ENCODE results near the gene ZNF592.
"Not testable (repeated sequence)": the region's sequence is repeated elsewhere in the genome, so short reads cannot be mapped to it uniquely, and the experiment has no call there.

The ZNF592 gene

DNA sequence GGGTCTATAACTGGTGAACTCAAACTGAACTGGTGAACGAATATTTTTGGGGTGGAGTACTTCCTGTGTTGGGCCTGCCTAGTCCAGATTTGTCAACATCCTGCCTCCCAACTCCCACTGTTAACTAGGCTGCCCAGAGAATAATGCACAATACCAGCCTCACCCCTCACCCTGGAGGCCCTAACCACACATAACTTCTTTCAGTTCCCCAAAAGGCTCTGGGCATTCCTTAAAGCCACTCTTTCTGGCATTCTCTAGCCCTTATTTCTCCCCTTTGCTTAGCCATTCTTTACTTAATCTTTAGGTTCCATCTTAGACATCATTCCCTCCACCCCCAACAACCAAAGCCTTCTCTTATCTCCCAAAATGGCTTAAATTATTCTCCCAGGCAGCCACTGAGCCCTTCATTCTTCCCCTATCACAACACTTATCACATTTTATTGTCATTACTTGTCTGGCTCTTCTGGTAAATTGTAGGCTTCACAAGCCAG lies 23.3 kb upstream of the ZNF592 start:
- H3K4me2 ChIP-seq (ENCODE audit: low read length): peak overlapping the region; percentile 31
- H3K9me3 ChIP-seq (replicated peaks; ENCODE audit: low read length): no peaks in the 10 kb centered on the region
- H3K4me3 ChIP-seq (ENCODE audit: low read length): no peak overlapping the region
- H3K36me3 ChIP-seq (ENCODE audit: insufficient read depth, low read length): no peaks in the 10 kb centered on the region
- no peaks in the 10 kb centered on the region for H3K27me3 ChIP-seq (ENCODE audit: control insufficient read depth, insufficient read depth, low read length)
- H3K9ac ChIP-seq (ENCODE audit: low read depth, low read length): no peak overlapping the region
- peaks cover 7% of the 10 kb centered on the region for H3K4me1 ChIP-seq (ENCODE audit: control insufficient read depth, insufficient read depth, low read length)

DNA sequence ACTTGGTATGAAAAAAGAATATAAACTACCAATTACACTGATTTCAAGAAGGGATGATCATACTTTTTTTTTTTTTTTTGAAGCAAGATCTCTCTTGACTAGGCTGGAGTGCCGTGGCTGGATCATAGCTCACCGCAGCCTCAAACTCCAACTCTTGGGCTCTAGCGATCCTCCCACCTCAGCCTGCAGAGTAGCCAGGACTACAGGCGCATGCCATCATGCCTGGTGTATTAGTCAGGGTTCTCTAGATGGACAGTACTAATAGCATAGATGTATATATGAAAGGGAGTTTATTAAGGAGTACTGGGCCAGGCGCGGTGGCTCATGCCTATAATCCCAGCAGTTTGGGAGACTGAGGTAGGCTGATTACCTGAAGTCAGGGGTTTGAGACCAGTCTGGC lies 21.0 kb upstream of the ZNF592 start:
- Histone ChIP-seq H3K9me3 (replicated peaks; ENCODE audit: low read length) (no peaks in the 10 kb centered on the region), H3K4me1 (ENCODE audit: control insufficient read depth, insufficient read depth, low read length) (peaks cover 14% of the 10 kb centered on the region), H3K27me3 (ENCODE audit: control insufficient read depth, insufficient read depth, low read length) (no peaks in the 10 kb centered on the region), H3K36me3 (ENCODE audit: insufficient read depth, low read length) (no peaks in the 10 kb centered on the region), H3K9ac (ENCODE audit: low read depth, low read length) (no peak overlapping the region), H3K4me2 (ENCODE audit: low read length) (no peak overlapping the region), H3K4me3 (ENCODE audit: low read length) (no peak overlapping the region)

- H3K9ac ChIP-seq (ENCODE audit: low read depth, low read length): no peak overlapping the region
- no peaks in the 10 kb centered on the region for H3K27me3 ChIP-seq (ENCODE audit: control insufficient read depth, insufficient read depth, low read length)
- no peaks in the 10 kb centered on the region for H3K36me3 ChIP-seq (ENCODE audit: insufficient read depth, low read length)
- no peak overlapping the region for H3K4me2 ChIP-seq (ENCODE audit: low read length)
- peaks cover 28% of the 10 kb centered on the region for H3K4me1 ChIP-seq (ENCODE audit: control insufficient read depth, insufficient read depth, low read length)
- H3K4me3 ChIP-seq (ENCODE audit: low read length): no peak overlapping the region
- no peaks in the 10 kb centered on the region for H3K9me3 ChIP-seq (replicated peaks; ENCODE audit: low read length)
These were observed 16.6 kb upstream of the ZNF592 start for GRCh38 chr15:84731774-84732173.

DNA sequence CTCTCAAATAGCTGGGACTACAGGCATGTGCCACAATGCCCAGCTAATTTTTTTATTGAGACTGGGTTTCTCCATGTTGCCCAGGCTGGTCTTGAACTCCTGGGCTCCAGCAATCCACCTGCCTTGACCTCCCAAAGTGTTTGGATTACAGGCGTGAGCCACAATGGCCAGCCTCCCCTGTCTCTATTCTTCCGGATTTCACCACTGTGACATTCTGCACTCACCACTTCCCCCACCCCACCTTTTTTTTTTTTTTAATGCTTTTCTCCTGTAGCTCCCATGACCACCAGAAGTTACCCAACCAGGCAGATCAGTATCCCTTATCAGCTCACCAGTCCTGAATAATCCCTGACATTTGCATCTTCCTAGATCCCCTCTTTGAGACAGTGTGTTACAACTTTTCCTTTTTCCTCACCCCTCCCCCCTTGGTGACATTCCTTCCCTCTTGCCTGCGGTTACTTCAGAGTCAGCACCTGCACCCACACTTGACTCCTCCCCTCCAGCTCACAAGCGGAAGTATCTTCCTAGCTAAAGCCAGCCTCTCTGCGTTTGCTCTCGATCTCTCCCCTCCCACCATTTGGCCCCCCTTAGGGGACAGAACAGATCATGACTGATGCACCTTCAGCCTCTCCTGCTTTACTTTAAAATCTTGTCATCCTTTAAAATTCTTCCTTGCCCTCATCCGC lies 13.5 kb upstream of the ZNF592 start:
- Histone ChIP-seq H3K4me3 (ENCODE audit: low read length) (no peak overlapping the region), H3K4me1 (ENCODE audit: control insufficient read depth, insufficient read depth, low read length) (peaks cover 28% of the 10 kb centered on the region), H3K9me3 (replicated peaks; ENCODE audit: low read length) (no peaks in the 10 kb centered on the region), H3K4me2 (ENCODE audit: low read length) (no peak overlapping the region), H3K27me3 (ENCODE audit: control insufficient read depth, insufficient read depth, low read length) (no peaks in the 10 kb centered on the region), H3K9ac (ENCODE audit: low read depth, low read length) (no peak overlapping the region), H3K36me3 (ENCODE audit: insufficient read depth, low read length) (no peaks in the 10 kb centered on the region)

DNA sequence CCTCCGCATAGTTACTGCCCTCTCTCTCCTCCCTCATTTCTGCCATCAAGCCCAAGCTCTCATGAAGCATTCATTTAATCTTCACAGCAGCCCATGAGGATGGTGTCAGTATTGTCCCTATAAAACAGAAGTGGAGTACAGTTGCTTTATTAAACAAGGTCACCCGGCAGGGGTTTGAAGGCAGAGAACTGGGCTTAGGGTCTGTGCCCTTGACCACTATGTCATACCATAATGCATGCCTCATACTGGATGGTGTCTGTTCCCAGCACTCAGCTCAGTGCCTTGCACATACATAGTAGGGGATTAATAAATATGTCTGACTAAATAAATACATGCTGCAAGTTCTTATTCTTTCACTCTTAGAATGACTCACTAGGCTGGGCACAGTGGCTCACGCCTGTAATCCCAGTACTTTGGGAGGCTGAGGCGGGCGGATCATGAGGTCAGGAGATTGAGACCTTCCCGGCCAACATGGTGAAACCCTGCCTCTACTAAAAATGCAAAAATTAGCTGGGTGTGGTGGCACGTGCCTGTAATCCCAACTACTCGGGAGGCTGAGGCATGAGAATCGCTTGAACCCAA lies 12.8 kb upstream of the ZNF592 start:
- H3K9me3 ChIP-seq (replicated peaks; ENCODE audit: low read length); H3K4me2 ChIP-seq (ENCODE audit: low read length); H3K4me3 ChIP-seq (ENCODE audit: low read length); H3K9ac ChIP-seq (ENCODE audit: low read depth, low read length); H3K36me3 ChIP-seq (ENCODE audit: insufficient read depth, low read length); H3K27me3 ChIP-seq (ENCODE audit: control insufficient read depth, insufficient read depth, low read length): not testable (repeated sequence)
- peaks cover 28% of the 10 kb centered on the region for H3K4me1 ChIP-seq (ENCODE audit: control insufficient read depth, insufficient read depth, low read length)

DNA sequence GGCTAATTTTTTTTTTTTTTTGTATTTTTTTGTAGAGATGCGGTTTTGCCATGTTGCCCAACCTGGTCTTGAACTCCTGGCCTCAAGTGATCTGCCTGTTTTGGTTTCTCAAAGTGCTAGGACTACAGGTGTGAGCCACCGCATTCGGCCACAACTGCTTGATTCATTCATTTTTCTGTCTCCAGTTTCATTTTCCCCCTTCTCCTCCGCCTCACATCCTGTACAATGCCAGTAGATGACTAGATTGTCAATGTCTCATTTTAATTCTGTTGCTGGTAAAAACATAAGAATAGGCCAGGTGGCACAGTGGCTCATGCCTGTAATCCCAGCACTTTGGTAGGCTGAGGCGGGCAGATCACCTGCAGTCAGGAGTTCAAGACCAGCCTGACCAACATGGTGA lies 12.0 kb upstream of the ZNF592 start:
- Histone ChIP-seq H3K4me2 (ENCODE audit: low read length) (no peak overlapping the region), H3K9me3 (replicated peaks; ENCODE audit: low read length) (no peaks in the 10 kb centered on the region), H3K9ac (ENCODE audit: low read depth, low read length) (no peak overlapping the region), H3K27me3 (ENCODE audit: control insufficient read depth, insufficient read depth, low read length) (no peaks in the 10 kb centered on the region), H3K4me3 (ENCODE audit: low read length) (no peak overlapping the region), H3K36me3 (ENCODE audit: insufficient read depth, low read length) (no peaks in the 10 kb centered on the region), H3K4me1 (ENCODE audit: control insufficient read depth, insufficient read depth, low read length) (peaks cover 28% of the 10 kb centered on the region)

DNA sequence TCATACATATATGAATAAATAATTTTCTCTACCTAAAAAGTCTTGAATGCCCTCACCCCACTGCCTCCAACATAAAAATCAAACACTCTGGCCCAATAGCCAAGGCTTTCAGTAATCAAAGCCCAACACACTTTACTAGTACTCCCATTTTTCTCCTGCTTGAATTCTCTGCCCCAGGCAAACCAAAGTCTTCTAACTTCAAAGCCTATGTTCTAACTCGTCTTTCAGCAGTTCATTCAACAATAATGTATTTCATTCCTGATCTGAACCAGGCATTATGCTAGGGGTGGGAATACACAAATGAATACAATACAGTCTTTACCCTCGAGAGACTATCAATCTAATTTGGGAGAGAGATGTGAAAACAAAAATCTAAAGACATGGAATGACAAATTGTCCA lies 11.4 kb upstream of the ZNF592 start:
- H3K4me2 ChIP-seq (ENCODE audit: low read length): no peak overlapping the region
- no peaks in the 10 kb centered on the region for H3K36me3 ChIP-seq (ENCODE audit: insufficient read depth, low read length)
- no peak overlapping the region for H3K9ac ChIP-seq (ENCODE audit: low read depth, low read length)
- H3K9me3 ChIP-seq (replicated peaks; ENCODE audit: low read length): no peaks in the 10 kb centered on the region
- H3K27me3 ChIP-seq (ENCODE audit: control insufficient read depth, insufficient read depth, low read length): no peaks in the 10 kb centered on the region
- peaks cover 22% of the 10 kb centered on the region for H3K4me1 ChIP-seq (ENCODE audit: control insufficient read depth, insufficient read depth, low read length)
- H3K4me3 ChIP-seq (ENCODE audit: low read length): no peak overlapping the region

GRCh38 chr15:84740691-84741090 lies 7.7 kb upstream of the ZNF592 start:
- no peak overlapping the region for H3K4me3 ChIP-seq (ENCODE audit: low read length)
- H3K27me3 ChIP-seq (ENCODE audit: control insufficient read depth, insufficient read depth, low read length): no peaks in the 10 kb centered on the region
- no peak overlapping the region for H3K4me2 ChIP-seq (ENCODE audit: low read length)
- no peaks in the 10 kb centered on the region for H3K9me3 ChIP-seq (replicated peaks; ENCODE audit: low read length)
- H3K9ac ChIP-seq (ENCODE audit: low read depth, low read length): no peak overlapping the region
- H3K36me3 ChIP-seq (ENCODE audit: insufficient read depth, low read length): no peaks in the 10 kb centered on the region
- H3K4me1 ChIP-seq (ENCODE audit: control insufficient read depth, insufficient read depth, low read length): no peaks in the 10 kb centered on the region

- Histone ChIP-seq H3K9ac (ENCODE audit: low read depth, low read length) (no peak overlapping the region), H3K36me3 (ENCODE audit: insufficient read depth, low read length) (no peaks in the 10 kb centered on the region), H3K4me1 (ENCODE audit: control insufficient read depth, insufficient read depth, low read length) (no peaks in the 10 kb centered on the region)
These were observed 7.3 kb upstream of the ZNF592 start for GRCh38 chr15:84741121-84741520.

DNA sequence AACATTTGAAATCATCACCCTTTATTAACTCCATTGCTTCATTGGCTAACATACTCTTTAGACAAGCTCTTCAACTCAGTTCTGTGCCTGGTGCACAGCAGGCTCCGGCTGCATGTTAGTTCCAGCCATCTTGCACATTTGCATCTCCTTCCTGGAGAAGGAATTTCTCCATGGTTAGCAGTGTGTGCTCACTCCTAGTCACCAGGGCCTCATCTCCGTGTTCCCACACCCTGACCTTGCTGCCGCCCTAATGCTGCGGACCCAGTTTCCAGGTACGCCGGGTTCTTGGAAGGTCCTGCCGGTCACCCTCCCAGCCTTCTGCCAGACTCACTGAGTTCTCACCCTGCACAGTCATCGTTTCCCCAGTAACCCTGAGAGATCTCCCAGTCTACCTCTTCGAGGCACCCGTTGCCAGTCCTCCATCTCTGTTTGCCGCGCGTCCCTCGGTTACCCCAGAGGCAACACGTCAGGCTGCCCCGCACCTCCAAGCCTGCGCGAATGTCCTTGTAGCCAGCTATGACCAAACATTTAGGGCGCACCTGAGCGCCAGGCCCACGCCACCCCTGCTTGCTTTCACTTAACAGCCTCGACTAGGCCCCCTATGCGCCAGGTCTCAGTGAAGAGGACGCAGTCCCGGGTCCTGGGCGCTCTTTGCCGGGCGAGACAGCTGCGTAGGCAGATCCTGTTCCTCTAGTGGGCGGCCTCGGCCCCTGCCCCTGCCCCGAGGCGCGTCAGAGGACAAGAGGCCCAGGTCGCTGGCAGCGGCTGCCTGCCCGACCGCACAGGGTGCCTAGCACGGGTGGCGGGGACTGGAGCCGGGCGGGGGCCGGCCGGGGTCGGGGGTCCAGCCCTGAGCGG lies 747 bp upstream of the ZNF592 start:
- Histone ChIP-seq H3K36me3 (ENCODE audit: insufficient read depth, low read length) (no peaks in the 10 kb centered on the region), H3K4me2 (ENCODE audit: low read length) (peak overlapping the region; percentile 93), H3K4me1 (ENCODE audit: control insufficient read depth, insufficient read depth, low read length) (peaks cover 38% of the 10 kb centered on the region), H3K4me3 (ENCODE audit: low read length) (peak overlapping the region; percentile 87), H3K9me3 (replicated peaks; ENCODE audit: low read length) (no peaks in the 10 kb centered on the region), H3K9ac (ENCODE audit: low read depth, low read length) (peak overlapping the region; percentile 76), H3K27me3 (ENCODE audit: control insufficient read depth, insufficient read depth, low read length) (no peaks in the 10 kb centered on the region)

More at GRCh38 chr15:84741121-84741520, 7.3 kb upstream of the ZNF592 start:
- Histone ChIP-seq H3K4me3 (ENCODE audit: low read length) (no peak overlapping the region), H3K4me2 (ENCODE audit: low read length) (no peak overlapping the region), H3K9me3 (replicated peaks; ENCODE audit: low read length) (no peaks in the 10 kb centered on the region), H3K27me3 (ENCODE audit: control insufficient read depth, insufficient read depth, low read length) (no peaks in the 10 kb centered on the region)

DNA sequence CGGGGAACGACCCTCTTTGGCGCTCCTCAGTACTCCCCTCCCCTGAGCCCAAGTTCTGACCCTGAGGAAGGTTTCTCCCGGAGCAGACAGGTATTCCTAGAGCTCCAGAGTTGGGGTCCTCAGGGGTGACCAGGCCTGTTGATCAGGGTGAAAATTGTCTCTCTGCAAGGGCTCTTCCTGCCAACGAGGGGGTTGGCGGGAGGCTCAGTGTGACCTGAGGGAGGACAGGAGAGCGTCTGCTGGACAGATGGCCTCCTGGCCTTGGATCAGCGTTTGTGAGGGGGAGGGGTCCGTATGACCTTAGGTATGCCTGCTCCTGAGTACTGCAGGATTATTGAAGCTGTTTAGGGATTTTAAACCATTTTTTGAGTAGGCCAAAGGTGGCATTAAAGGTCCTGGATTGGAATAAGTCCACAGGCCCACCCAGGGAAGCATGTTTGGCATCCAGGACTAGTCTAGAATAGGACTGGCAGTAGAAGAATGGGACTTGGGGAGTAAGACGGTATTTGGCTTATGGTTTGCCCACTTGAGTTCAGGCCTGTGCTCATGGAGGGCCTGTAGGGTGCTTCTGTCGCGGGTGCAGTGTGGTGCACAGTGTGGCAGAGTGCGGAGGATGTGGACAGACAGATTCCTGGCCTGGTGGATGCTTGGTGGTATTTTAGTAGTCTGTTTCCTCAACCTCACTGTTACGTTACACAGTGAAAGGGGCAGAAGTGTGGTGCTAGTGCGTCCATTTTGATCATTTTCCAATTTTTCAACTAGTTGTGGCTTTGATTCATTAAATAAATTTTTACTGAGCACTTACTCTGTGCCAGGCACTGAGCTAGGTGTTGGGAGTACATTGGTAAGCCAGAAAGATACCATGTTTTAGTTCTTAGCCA lies 959 bp downstream of the ZNF592 start:
- Histone ChIP-seq H3K4me2 (ENCODE audit: low read length) (peak overlapping the region; percentile 97), H3K9ac (ENCODE audit: low read depth, low read length) (peak overlapping the region; percentile 91), H3K4me3 (ENCODE audit: low read length) (peak overlapping the region; percentile 87), H3K27me3 (ENCODE audit: control insufficient read depth, insufficient read depth, low read length) (no peaks in the 10 kb centered on the region), H3K9me3 (replicated peaks; ENCODE audit: low read length) (no peaks in the 10 kb centered on the region), H3K36me3 (ENCODE audit: insufficient read depth, low read length) (no peaks in the 10 kb centered on the region), H3K4me1 (ENCODE audit: control insufficient read depth, insufficient read depth, low read length) (peaks cover 45% of the 10 kb centered on the region)
